Activated CD8-positive, alpha-beta memory T cell treated with anti-CD3 and anti-CD28 coated beads for 36 hours (primary cell): ENCODE measurements around the gene RP9. TPM values are rescaled to one million over a fixed set of nuclear protein-coding genes. Genes with fewer than 3 reads are reported as not detected.

Experiments
- CTCF ChIA-PET: fragments of 350-600 bp; sonication (Branson Sonifier 250); formaldehyde crosslinking; loops from one replicate; lab custom pipeline; 2021; ENCODE audit warnings: antibody characterized with exemption; lab: Charles Lee
- POLR2A ChIA-PET: fragments of 350-600 bp; sonication (Branson Sonifier 250); formaldehyde crosslinking; loops from one replicate; lab custom pipeline; 2021; ENCODE audit warnings: antibody characterized with exemption; lab: Charles Lee
- total RNA-seq, 2 experiments: library from RNA; stranded (reverse); gene quantifications; one replicate each; pipeline ENCODE4 v1.2.3, GENCODE V29; 2021

The RP9 gene
- total RNA-seq, 2 experiments from 2014 or later, result 22.0 to 23.2 TPM

GRCh38 chr7:33073243-33073642 is 36.0 kb downstream of the RP9 start:
- ChIA-PET POLR2A (no interaction called here), CTCF (interaction anchor here (1.1 to 1.2 kb wide), 2 partner anchors 12 to 24 kb away, joined by 3 read pairs; no protein-coding TSS in a partner anchor)

GRCh38 chr7:33072471-33072870 is 36.7 kb downstream of the RP9 start:
- POLR2A ChIA-PET, result no interaction called here
- CTCF ChIA-PET, result interaction anchor here (1.2 kb wide), 1 partner anchor 23 kb away, joined by 3 read pairs; no protein-coding TSS in a partner anchor

GRCh38 chr7:33070831-33071230 is 38.4 kb downstream of the RP9 start:
- ChIA-PET CTCF (no interaction called here), POLR2A (no interaction called here)

- POLR2A ChIA-PET, result no interaction called here
- CTCF ChIA-PET, result interaction anchor here (1.2 kb wide), 1 partner anchor 10 kb away, joined by 3 read pairs; no protein-coding TSS in a partner anchor
Observed at GRCh38 chr7:33070277-33070676, 38.9 kb downstream of the RP9 start.

- ChIA-PET CTCF (no interaction called here), POLR2A (no interaction called here)
Observed at GRCh38 chr7:33067921-33068320, 41.3 kb downstream of the RP9 start.

- CTCF ChIA-PET, result no interaction called here
Observed at GRCh38 chr7:33066771-33067170, 42.4 kb downstream of the RP9 start.

GRCh38 chr7:33065981-33066380 is 43.2 kb downstream of the RP9 start:
- CTCF ChIA-PET, result no interaction called here
- POLR2A ChIA-PET, result no interaction called here

More at GRCh38 chr7:33066771-33067170, 42.4 kb downstream of the RP9 start:
- POLR2A ChIA-PET, result no interaction called here

GRCh38 chr7:33062782-33063443 is 46.3 kb downstream of the RP9 start:
- CTCF ChIA-PET, result interaction anchor here (0.6 to 1.6 kb wide), 8 partner anchors 9 to 159 kb away, joined by 3 to 4 read pairs (median 3); partner anchors contain the start of gene RP9
- POLR2A ChIA-PET, result interaction anchor here (0.6 to 1.8 kb wide), 8 partner anchors 26 to 567 kb away, joined by 3 to 10 read pairs (median 4); partner anchors contain the start of genes AVL9, KBTBD2 and RP9

GRCh38 chr7:33062023-33062781 is 47.0 kb downstream of the RP9 start, which contains the start of gene NT5C3A:
Gene NT5C3A (minus strand): TSS chr7:33062776. CDS start chr7:33062705, 71 bp downstream.
- POLR2A ChIA-PET, result interaction anchor here (0.6 to 1.8 kb wide), 7 partner anchors 26 to 567 kb away, joined by 3 to 10 read pairs (median 5); partner anchors contain the start of genes AVL9, KBTBD2 and RP9
- CTCF ChIA-PET, result interaction anchor here (1.2 to 1.6 kb wide), 6 partner anchors 9 to 157 kb away, joined by 3 to 4 read pairs (median 3); partner anchors contain the start of gene RP9

GRCh38 chr7:33061282-33061937 is 47.8 kb downstream of the RP9 start:
- ChIA-PET CTCF (interaction anchor here (1.1 to 1.6 kb wide), 2 partner anchors 9 to 17 kb away, joined by 3 to 4 read pairs; no protein-coding TSS in a partner anchor), POLR2A (interaction anchor here (1.5 to 1.8 kb wide), 3 partner anchors 25 to 566 kb away, joined by 3 to 10 read pairs (median 9); partner anchors contain the start of genes AVL9 and RP9)

GRCh38 chr7:33059635-33060034 is 49.6 kb downstream of the RP9 start:
- ChIA-PET POLR2A (no interaction called here), CTCF (no interaction called here)

GRCh38 chr7:33055158-33055557 is 54.0 kb downstream of the RP9 start:
- ChIA-PET POLR2A (no interaction called here), CTCF (interaction anchor here (1.6 kb wide), 1 partner anchor 112 kb away, joined by 3 read pairs; no protein-coding TSS in a partner anchor)

- ChIA-PET POLR2A (no interaction called here), CTCF (interaction anchor here (1.1 to 1.6 kb wide), 2 partner anchors 112 to 208 kb away, joined by 3 to 4 read pairs; no protein-coding TSS in a partner anchor)
Observed at GRCh38 chr7:33054261-33054964, 54.8 kb downstream of the RP9 start.

GRCh38 chr7:33053721-33054120 is 55.5 kb downstream of the RP9 start:
- CTCF ChIA-PET, result interaction anchor here (0.9 to 1.1 kb wide), 2 partner anchors 9 to 207 kb away, joined by 4 read pairs; partner anchors contain the start of gene NT5C3A
- POLR2A ChIA-PET, result no interaction called here

- POLR2A ChIA-PET, result no interaction called here
- CTCF ChIA-PET, result interaction anchor here (0.7 to 1.4 kb wide), 2 partner anchors 22 to 204 kb away, joined by 5 to 6 read pairs; no protein-coding TSS in a partner anchor
Observed at GRCh38 chr7:33050535-33051318, 58.5 kb downstream of the RP9 start.

- POLR2A ChIA-PET, result no interaction called here
- CTCF ChIA-PET, result no interaction called here
Observed at GRCh38 chr7:33048704-33049103, 60.5 kb downstream of the RP9 start.

- POLR2A ChIA-PET, result no interaction called here
- CTCF ChIA-PET, result no interaction called here
Observed at GRCh38 chr7:33048257-33048656, 60.9 kb downstream of the RP9 start.

- ChIA-PET CTCF (no interaction called here), POLR2A (no interaction called here)
Observed at GRCh38 chr7:33044986-33045385, 64.2 kb downstream of the RP9 start.
